ENCODE results near the gene ANXA6.

Gene ANXA6

DNA sequence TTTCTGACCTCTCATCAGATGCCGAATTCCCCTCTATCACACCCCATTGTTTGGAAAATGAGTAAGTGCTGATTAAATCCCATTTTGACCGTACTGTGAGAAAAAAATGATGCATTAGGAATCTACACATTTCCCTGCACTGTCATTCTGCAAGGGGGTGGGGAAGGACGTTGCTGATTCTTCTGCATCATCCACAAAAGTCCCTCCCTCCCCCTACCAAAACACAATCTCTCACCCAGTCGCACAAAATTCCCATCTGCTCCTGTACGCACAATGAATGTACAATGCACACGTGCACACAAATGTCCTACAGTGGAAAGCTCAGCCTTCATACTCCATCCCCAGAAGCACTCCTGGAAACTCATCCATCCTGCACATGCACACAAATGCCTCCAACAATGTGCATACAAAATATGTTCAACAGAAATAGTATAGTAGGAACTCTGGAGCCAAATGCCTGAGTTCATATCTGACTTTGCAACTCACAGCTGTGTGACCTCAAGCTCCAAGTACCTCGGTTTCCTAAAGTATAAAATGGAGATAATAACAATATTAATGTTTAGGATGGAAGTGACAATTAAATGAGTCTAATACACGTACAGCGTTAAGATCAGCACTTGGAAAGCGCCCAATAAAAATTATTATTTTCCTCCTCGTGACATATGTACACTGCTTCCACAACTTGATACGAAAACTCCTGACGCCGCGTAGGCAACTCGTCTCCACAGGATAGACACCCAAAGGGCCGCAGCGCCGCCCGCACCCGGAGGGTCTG lies 77.6 kb downstream of the ANXA6 start:
- DNase-seq: peak; percentile 29

DNA sequence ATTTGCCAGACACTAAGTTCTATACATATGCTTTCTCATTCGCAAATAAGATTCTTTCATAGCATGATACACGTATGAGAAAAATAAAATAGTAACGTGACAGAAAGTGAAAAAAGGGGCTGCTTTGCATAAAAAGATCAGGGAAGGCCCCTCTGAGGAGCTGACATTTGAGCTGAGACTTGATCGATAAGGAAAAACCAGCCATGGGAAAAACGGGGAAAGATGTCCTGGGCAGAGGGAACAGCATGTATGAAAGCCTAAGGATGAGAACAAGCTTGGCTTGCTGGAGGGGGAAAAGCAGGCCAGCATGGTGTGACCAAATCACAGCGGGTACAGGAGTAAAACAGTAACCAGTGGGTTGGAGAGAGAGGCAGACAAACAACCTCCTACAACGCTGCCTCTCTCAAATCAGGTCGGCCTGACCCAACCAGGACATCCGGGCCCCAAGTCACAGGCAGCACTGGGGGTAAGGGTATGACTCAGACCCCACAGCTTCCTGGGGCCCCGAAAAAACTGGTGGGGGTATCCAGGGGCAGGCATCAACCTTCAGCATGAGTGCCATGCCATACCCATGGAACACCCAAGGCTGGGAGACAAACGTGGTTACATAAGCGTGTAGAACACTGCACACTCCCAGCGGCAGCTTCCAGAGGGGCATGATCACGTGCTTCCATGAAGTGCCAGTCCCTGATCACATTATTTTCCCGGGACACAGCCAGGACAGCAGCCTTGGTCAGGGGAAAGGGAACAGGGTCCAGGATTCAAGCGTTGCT lies 78.9 kb downstream of the ANXA6 start:
- DNase-seq: peak; percentile 74

DNA sequence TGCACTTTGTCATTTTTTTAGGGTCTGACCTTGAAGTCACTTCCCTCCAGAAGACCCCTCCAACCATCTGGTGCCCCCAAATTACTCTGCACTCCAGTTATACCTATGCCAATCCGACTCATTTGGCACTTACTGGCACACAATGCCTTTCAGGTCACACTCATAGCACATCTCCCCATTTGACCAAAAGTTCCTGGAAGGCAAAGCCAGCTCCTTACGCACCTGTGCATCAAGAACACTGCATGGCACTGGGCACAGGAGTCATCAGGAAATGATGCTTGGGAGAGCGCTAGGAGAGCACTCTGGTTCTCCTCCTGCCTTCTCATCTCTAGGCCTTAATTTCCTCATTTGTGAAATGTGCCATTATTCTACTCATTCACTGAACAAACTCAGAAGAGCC lies 79.6 kb downstream of the ANXA6 start:
- no peak for DNase-seq

GRCh38 chr5:151077419-151077818 lies 80.2 kb downstream of the ANXA6 start:
- DNase-seq: no peak

GRCh38 chr5:151076616-151077015 lies 81.0 kb downstream of the ANXA6 start:
- DNase-seq: no peak

GRCh38 chr5:151075698-151076331 lies 81.8 kb downstream of the ANXA6 start:
- DNase-seq: no peak

DNA sequence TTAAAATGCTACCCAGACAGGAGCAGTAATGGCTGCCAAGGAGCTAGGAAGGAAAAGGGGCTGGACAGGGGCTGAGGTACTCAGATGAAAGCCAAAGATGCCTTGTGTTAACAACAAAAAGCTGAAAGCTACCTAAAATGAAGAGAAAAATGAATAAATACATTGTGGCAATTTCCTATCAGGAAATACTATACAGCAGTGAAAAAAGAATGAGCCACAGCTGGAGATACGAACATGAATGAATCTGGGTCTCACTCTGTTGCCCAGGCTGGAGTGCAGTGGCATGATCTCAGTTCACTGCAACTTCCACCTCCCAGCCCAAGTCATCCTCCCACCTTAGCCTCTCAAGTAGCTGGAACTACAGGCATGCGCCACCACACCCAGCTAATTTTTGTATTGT lies 83.0 kb downstream of the ANXA6 start:
- DNase-seq: no peak

GRCh38 chr5:151073280-151073679 lies 84.3 kb downstream of the ANXA6 start:
- no peak for DNase-seq

GRCh38 chr5:151072630-151073025 lies 85.0 kb downstream of the ANXA6 start:
- DNase-seq: no peak

GRCh38 chr5:151071848-151072629 lies 85.5 kb downstream of the ANXA6 start:
- DNase-seq: no peak

DNA sequence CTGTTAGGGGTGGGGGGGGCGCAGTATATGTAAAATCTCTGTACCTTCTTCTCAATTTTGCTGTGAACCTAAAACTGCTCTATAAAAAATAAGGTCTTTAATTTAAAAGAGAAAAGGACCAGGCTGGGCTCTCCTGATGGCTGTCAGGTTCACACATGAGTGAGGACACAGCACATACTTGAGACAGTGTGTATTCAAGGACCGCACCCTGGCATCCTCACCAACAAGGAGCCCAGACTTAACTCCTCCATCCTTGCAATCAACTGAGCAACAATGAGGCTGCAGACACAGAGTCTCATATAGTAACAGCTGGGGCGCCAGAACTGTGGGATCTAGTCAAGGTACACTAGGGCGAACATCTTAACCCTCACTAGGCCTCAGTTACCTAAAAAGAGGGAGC lies 86.6 kb downstream of the ANXA6 start:
- no peak for DNase-seq

DNA sequence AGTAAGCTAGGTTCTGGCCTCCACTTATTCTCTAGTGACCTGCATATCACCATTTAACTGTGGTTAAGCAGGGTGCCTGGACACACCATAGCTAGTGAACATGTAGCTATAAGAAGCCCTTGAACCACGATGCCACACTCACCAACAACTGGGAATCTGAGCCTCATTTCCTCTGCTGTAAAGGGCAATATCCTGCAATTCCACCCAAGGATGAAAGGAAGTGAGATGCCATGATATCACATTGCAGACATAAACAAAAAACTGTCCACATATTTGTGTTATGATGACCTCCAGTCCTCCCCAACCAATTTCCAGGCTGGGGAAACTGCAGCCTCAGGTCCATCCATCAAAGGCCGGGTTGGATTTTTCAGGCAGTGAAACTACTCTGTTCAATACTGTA lies 87.1 kb downstream of the ANXA6 start:
- DNase-seq: no peak

GRCh38 chr5:151068433-151069197 lies 89.0 kb downstream of the ANXA6 start:
- peak; percentile 25 for DNase-seq

- DNase-seq: no peak
Measured at GRCh38 chr5:151067632-151068432, 89.7 kb downstream of the ANXA6 start.

GRCh38 chr5:151066920-151067319 lies 90.7 kb downstream of the ANXA6 start:
- DNase-seq: no peak

DNA sequence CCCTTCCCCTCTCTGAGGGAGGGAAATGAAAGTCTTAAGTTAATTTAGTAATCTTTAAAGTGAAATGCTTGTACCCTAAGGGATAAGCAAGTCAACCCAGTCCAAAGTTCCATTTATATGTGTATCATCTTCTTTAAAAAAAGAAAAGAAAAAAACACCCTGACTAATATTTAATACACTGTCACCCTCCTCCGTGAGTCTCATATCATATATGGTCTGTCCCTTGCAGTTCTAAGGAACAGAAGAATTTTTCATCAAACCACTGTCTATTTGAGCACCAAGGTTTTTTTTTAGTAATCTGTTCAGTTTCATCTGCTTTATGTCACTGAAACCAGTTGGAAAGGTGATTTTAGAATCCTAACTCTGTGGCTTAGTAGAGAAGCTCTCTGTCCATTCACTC lies 92.0 kb downstream of the ANXA6 start:
- DNase-seq: no peak

DNA sequence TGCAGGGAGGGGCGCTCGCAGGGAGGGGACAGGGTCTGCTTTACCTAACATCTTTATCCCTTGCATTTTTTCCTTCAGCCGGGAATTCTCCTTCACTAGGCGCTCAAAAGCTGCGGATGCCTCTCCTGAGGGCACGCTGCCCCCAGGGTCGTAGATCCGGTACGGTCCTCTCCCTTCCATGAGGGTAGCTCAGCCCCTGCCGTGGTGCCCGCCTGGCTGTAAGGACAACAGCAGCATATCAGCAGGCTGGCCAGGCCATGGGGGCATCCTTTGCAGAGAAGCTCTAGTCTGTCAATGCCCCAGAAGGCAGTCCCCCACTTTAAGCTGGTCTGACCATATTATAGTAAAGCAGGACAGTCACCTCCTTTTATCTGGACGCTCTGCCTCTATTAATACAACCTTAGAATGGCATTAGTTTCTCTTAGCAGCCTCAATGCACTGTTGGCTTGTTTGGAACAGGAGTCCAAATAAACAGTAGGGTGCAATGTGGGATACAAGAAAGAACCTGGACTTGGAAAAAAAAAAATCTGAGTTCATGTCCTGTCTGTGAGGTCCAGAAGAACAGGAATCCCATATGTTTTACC lies 92.6 kb downstream of the ANXA6 start:
- no peak for DNase-seq

DNA sequence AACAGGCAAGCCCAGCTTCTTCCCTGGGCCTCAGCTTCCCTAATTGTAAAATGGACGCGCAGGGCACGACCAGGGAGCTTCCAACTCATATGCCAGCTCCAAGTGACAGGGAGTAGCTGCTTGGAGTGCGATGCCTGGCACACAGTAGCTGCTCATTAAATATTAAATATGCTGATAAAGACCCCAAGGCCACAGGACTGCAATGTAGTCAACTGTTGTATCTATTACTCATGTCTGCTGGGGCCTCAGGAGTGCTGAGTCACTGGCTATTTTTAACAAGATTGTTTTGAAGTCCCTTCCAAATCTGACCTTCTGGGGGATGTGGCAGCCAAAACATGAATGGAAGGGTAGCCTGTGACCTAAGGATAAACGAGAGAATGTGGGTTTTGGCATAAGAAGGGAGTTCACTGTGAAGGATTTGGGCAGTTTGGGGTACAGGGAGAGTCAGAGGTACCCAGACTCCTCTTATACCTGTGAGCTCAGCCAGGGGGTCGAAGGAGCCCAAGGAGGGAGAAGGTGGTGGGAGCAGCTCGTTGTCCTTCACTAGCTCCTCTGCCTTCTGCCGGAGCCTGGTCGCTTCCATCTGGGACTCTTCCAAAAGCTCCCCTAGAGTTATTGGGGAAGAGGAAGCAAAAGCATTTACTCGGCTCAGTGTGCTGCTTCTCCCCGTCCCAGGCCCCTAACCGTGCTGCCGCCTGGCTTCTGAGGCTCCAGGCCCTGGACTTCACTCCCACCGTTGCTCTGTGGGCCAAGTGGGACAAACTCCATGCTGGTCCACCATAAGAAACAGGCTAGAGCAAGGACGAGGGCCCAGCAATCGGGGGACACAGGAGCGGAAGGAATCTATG lies 94.2 kb downstream of the ANXA6 start:
- no peak for DNase-seq

GRCh38 chr5:151062405-151063141 lies 95.0 kb downstream of the ANXA6 start:
- DNase-seq: no peak

Data from CD4-positive, alpha-beta T cell treated with Interleukin-17A for 1 hour (primary cell).